Activated T-helper 1 cell treated with anti-CD3 and anti-CD28 coated beads, Interleukin-12 subunit alpha, Interleukin-12 subunit beta, Interleukin-2, Interleukin-4 antibody, amounts not matched to agents 30 ng/mL and 10 ng/mL and 1 ng/mL, durations not matched to agents 14 hours and 24 hours and 36 hours (primary cell): ENCODE data around the gene SPDYE3. TPM values are rescaled to one million over a fixed set of nuclear protein-coding genes. Genes with fewer than 3 reads are reported as not detected.
A peak's percentile ranks its signal among the peaks of the same experiment; 100 is the strongest.
"Not testable (repeated sequence)": the region's sequence is repeated elsewhere in the genome, so short reads cannot be mapped to it uniquely, and the experiment has no call there.

Experiments used
- DNase-seq: peaks from one replicate; pipeline ENCODE4 v3.0.0; 2021; ENCODE audit warnings: low spot score
- H3K27ac Mint-ChIP-seq: one replicate; pipeline ENCODE4 v1.8.0; 2021; ENCODE audit warnings: mild to moderate bottlenecking, mixed read lengths
- H3K27me3 Mint-ChIP-seq: one replicate; pipeline ENCODE4 v1.8.0; 2022; ENCODE audit warnings: mild to moderate bottlenecking, moderate library complexity, mixed read lengths; ENCODE audit not compliant: insufficient read depth
- H3K36me3 Mint-ChIP-seq: one replicate; pipeline ENCODE4 v1.8.0; 2021; ENCODE audit warnings: low read depth, mixed read lengths
- H3K4me1 Mint-ChIP-seq: one replicate; pipeline ENCODE4 v1.8.0; 2021; ENCODE audit warnings: low read depth, mixed read lengths
- H3K4me3 Mint-ChIP-seq: one replicate; pipeline ENCODE4 v1.8.0; 2021; ENCODE audit warnings: mild to moderate bottlenecking, moderate library complexity, mixed read lengths
- H3K9me3 Mint-ChIP-seq: one replicate; pipeline ENCODE4 v1.8.0; 2021; ENCODE audit warnings: mixed read lengths
- intact Hi-C: fragments of 100-400 bp; cut with micrococcal nuclease; formaldehyde crosslinking; loops from one replicate; pipeline ENCODE4 v1.15.1; 2024
- total RNA-seq: library from RNA; stranded (reverse); gene quantifications from 2 replicates; pipeline ENCODE4 v1.2.3, GENCODE V29; 2022

The SPDYE3 gene
- total RNA-seq, 1 donor from 2014 or later, result not detected

DNA sequence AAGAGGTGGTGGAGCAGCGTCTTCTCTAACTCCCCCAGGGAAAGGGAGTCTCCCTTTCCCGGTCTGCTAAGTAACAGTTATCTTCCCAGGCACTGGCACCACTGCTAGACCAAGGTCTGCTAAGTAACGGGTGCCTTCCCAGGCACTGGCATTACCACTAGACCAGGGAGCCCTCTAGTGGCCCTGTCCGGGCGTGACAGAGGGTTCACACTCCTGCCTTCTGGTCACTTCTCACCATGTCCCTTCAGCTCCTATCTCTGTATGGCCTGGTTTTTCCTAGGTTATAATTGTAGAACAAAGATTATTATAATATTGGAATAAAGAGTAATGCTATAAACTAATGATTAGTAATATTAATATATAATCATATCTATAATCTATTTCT, 37.8 kb downstream of the SPDYE3 start:
- peak; percentile 68 for DNase-seq
- Mint-ChIP-seq H3K4me3 (peak overlapping the region; percentile 60), H3K36me3 (peaks cover 39% of the 10 kb centered on the region), H3K4me1 (peaks cover 35% of the 10 kb centered on the region), H3K27ac (peak overlapping the region; percentile 90)
- intact Hi-C loops, result loop anchor here (2.0 kb wide), 4 partner anchors 52 to 212 kb away; no protein-coding TSS in a partner anchor
- H3K9me3 Mint-ChIP-seq, H3K27me3 Mint-ChIP-seq: not testable (repeated sequence)

DNA sequence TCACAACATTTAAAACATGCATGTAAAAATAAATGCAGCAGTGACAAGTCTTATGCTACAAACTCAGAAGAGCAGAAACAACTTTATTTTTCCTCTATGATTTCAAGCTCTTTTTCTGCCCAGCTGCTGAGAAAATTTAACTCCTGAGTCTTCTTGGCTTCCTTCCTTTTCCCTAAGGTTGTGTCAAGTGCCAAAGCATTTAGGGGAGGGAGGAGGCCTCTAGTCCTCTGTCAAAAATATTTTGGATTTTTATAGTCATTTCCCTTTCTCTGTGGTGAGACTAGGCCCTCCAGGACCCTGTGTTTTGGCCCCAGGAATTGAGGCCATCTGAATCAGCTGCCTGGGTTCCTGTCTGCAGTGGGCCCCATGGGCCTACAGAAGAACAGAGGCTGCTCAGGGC, 39.4 kb downstream of the SPDYE3 start:
- H3K4me1 Mint-ChIP-seq, result peaks cover 40% of the 10 kb centered on the region
- no peak overlapping the region for H3K4me3 Mint-ChIP-seq
- H3K9me3 Mint-ChIP-seq, result no peaks in the 10 kb centered on the region
- peaks cover 49% of the 10 kb centered on the region for H3K36me3 Mint-ChIP-seq
- H3K27ac Mint-ChIP-seq, result peak overlapping the region; percentile 55
- intact Hi-C loops, result no loop called here
- no peaks in the 10 kb centered on the region for H3K27me3 Mint-ChIP-seq
- no peak for DNase-seq

DNA sequence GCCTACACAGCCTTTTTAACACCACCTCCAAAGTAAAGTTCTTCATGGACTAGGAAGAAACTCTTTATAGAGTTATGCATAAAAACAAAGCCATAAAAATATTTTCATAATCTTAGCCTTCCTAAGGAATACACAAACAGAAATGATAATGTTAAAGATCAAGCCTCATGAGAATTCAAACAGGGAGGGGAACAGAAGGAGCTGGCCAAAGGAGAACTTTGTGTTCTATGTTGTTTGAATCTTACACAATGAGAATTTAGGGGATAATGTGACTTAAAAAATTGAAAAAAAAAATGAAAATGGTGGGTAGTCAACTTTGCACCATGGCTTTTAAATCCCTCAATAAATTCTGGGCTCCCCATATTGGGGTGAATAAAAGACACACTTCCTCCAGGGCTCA, 41.3 kb downstream of the SPDYE3 start:
- Mint-ChIP-seq H3K4me1 (peaks cover 38% of the 10 kb centered on the region), H3K36me3 (peaks cover 46% of the 10 kb centered on the region)

DNA sequence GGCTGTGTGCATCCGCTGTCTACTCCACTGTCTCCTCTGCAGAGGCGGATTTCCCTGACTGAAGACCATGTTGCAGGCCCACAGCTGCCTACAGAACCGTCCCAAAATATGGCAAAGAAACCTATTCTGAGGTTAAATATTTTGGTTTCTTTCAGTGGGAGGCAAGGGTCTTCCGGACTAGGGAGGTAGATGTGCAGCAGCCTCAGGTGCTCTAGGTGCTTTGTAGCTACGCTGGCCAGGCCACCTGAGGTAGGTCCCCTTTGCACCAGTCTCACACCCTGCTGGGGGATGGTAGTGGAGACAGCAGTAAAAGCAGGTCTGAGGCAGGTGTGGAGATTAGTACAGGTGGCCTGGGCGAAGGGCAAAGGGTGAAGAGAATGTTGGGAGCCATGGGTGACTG, 42.3 kb downstream of the SPDYE3 start:
- H3K4me1 Mint-ChIP-seq, result peaks cover 33% of the 10 kb centered on the region
- no peaks in the 10 kb centered on the region for H3K9me3 Mint-ChIP-seq
- H3K27ac Mint-ChIP-seq, result no peak overlapping the region
- DNase-seq, result no peak
- intact Hi-C loops, result no loop called here
- H3K27me3 Mint-ChIP-seq, result no peaks in the 10 kb centered on the region
- H3K36me3 Mint-ChIP-seq, result peaks cover 45% of the 10 kb centered on the region
- H3K4me3 Mint-ChIP-seq, result no peak overlapping the region

More for the DNA sequence above, 41.3 kb downstream of the SPDYE3 start:
- Mint-ChIP-seq H3K27me3 (no peaks in the 10 kb centered on the region), H3K4me3 (no peak overlapping the region), H3K9me3 (no peaks in the 10 kb centered on the region), H3K27ac (no peak overlapping the region)
- intact Hi-C loops, result no loop called here
- no peak for DNase-seq

DNA sequence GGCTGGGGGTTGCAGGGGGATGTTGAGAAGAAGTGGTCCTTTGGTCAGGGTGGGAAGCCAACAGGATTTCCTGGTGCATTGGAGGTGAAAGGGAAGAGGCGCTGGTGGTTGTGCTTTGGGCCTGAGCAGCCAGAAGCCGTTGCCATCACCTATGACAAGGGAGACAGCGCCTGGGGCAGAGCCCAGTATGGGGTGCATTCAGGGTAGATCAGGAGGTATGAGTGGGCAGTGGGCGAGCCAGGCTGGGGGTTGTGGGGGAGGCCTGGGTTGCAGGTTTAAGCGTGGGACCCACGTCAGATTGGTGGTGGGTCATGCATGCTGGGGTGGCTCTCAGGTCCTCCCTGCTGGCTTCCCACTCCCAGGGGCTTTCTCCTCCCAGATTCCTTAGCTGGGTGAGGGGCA, 44.2 kb downstream of the SPDYE3 start:
- Mint-ChIP-seq H3K4me3 (peak overlapping the region; percentile 42), H3K27ac (peak overlapping the region; percentile 68), H3K9me3 (no peaks in the 10 kb centered on the region), H3K36me3 (peaks cover 47% of the 10 kb centered on the region), H3K27me3 (no peaks in the 10 kb centered on the region), H3K4me1 (peaks cover 27% of the 10 kb centered on the region)
- intact Hi-C loops, result no loop called here
- DNase-seq, result no peak

DNA sequence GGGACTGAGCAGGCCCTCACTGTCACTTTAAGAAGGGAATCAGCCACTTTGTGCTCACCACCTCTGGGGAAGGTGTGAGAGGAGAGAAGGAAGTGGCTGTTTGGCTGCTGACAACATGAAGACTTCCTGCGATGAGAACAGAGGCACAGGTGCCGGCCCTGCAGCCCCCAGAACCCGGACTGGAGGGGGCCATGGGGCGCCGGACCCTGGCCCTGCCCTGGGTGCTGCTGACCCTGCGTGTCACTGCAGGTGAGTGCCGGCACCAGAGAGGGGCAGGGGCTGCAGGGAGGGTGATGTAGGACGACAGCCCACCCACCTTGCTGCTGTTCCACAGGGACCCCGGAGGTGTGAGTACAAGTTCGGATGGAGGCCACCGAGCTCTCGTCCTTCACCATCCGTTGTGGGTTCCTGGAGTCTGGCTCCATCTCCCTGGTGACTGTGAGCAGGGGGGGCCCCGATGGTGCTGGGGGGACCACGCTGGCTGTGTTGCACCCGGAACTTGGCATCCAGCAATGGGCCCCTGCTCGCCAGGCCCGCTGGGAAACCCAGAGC, 44.8 kb downstream of the SPDYE3 start:
- intact Hi-C loops, H3K4me3 Mint-ChIP-seq, H3K9me3 Mint-ChIP-seq, H3K27me3 Mint-ChIP-seq, H3K27ac Mint-ChIP-seq, DNase-seq: not testable (repeated sequence)
- Mint-ChIP-seq H3K4me1 (peaks cover 27% of the 10 kb centered on the region), H3K36me3 (peaks cover 41% of the 10 kb centered on the region)

DNA sequence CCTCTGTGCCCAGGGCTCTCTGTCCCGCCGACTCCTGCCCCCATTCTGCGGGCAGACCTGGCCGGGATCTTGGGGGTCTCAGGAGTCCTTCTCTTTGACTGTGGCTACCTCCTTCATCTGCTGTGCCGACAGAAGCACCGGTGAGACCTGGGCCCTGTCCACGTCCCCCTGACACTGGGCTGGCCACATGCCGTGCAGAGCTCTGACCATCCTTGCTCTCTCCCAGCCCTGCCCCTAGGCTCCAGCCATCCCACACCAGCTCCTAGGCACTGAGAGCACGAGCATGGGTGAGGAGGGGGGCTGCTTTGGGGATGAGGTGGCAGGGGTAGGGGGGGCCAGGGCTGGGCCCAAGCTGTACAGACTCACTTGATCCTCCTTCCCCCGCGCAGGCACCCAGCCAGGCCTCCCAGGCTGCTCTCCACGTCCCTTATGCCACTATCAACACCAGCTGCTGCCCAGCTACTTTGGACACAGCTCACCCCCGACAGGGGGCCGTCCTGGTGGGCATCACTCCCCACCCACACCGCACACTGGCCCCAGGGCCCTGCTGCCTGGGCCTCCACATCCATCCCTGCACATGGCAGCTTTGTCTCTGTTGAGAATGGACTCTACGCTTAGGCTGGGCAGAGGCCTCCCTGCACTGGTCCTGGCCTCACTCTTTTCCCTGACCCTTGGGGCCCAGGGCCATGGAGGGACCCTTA, 45.6 kb downstream of the SPDYE3 start:
- peaks cover 38% of the 10 kb centered on the region for H3K36me3 Mint-ChIP-seq
- H3K4me1 Mint-ChIP-seq, result peaks cover 27% of the 10 kb centered on the region
- no peak for DNase-seq
- peak overlapping the region; percentile 80 for H3K27ac Mint-ChIP-seq
- intact Hi-C loops, result no loop called here
- no peaks in the 10 kb centered on the region for H3K27me3 Mint-ChIP-seq
- H3K9me3 Mint-ChIP-seq, result no peaks in the 10 kb centered on the region
- H3K4me3 Mint-ChIP-seq, result no peak overlapping the region

DNA sequence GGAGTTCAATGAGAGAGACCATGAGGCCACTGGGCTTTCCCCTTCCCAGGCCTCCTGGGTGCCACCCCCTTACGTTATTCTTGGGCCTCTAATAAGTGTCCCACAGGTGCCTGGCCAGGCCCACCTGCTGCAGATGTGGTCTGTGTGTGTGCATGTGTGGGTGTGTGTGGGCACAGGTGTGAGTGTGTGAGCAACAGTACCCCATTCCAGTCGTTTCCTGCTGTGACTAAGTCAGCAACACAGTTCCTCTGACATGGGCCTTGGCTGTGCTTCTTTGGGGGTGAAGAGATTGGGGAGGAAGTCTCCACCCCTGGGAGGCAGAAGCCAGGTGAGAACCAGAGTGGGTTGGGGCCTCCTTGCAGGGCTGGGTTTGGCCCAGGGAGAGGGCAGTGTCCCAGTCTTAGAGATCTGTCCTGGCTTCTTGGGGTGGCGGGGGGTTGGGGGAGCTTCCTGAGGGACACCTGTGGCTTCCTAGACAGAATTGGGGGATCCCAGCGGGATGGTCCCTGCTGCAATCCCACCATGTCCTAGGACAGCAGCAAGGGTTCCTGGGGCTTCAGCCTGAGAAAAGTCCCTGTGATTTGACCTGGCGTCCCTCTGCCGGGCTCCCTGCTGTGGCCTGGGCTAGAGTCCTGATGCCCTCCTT, 46.3 kb downstream of the SPDYE3 start:
- Mint-ChIP-seq H3K36me3 (peaks cover 34% of the 10 kb centered on the region), H3K27me3 (no peaks in the 10 kb centered on the region), H3K4me1 (peaks cover 27% of the 10 kb centered on the region), H3K4me3 (no peak overlapping the region), H3K27ac (peak overlapping the region; percentile 80), H3K9me3 (no peaks in the 10 kb centered on the region)
- DNase-seq, result no peak
- intact Hi-C loops, result no loop called here

DNA sequence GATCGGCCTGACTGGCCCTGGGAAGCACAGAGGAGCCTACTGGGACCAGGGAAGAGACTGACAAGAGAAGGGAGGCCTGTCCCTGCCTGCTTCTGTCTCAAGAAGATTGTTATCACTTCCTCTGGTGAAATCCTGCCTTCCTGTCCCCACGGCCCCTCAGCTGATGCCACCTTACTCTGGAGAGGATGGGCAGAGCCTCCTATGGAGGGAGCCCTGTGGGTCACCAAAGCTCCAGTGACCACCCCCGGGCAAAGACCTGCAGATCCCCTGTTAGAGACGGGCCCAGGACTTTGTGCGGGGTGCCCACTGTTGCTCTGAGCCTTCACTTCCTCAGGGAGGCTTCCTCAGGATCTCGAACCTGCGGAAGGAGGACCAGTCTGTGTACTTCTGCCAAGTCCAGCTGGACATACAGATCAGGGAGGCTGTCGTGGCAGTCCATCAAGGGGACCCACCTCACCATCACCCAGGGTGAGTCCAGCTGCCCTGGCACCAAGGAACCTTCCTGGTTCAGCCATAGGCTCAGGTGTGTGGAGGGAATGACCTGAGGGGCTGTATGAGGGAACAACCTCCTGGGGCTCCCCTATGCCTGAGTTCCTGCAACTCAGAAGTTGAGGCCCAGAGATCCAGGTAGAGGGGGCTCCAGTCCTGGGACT, 49.0 kb downstream of the SPDYE3 start:
- intact Hi-C loops, result no loop called here
- H3K36me3 Mint-ChIP-seq, result peaks cover 31% of the 10 kb centered on the region
- no peak overlapping the region for H3K27ac Mint-ChIP-seq

DNA sequence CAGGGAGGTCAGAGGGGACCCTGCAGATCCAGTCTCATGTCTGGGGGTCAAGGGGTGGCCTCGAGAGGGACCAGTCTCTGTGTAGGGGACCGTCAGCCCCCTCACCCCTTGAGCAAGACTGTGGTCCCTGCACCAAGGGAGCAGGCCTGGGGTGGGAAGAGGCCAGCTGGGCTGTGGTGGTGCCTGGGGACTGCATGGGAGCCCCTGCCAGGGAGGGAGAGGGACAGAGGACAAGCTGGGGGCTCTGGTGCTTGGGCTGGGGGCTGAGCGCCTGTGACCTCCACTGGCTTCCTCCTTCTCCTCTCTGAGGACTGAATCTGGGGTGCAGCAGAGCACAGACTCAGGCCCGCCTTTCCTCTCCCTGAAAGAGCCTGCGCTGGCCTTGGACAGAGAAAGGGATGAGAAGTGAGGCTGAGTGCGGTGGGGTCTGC, 49.6 kb downstream of the SPDYE3 start:
- no peak overlapping the region for H3K4me3 Mint-ChIP-seq
- no peak for DNase-seq
- H3K27ac Mint-ChIP-seq, result no peak overlapping the region
- intact Hi-C loops, result no loop called here
- H3K4me1 Mint-ChIP-seq, result peaks cover 14% of the 10 kb centered on the region
- H3K9me3 Mint-ChIP-seq, result no peaks in the 10 kb centered on the region
- H3K27me3 Mint-ChIP-seq, result no peaks in the 10 kb centered on the region
- H3K36me3 Mint-ChIP-seq, result peaks cover 33% of the 10 kb centered on the region

More for the DNA sequence above, 49.0 kb downstream of the SPDYE3 start:
- H3K4me3 Mint-ChIP-seq, result no peak overlapping the region
- H3K4me1 Mint-ChIP-seq, result peaks cover 16% of the 10 kb centered on the region
- H3K9me3 Mint-ChIP-seq, result no peaks in the 10 kb centered on the region
- H3K27me3 Mint-ChIP-seq, result no peaks in the 10 kb centered on the region
- no peak for DNase-seq

DNA sequence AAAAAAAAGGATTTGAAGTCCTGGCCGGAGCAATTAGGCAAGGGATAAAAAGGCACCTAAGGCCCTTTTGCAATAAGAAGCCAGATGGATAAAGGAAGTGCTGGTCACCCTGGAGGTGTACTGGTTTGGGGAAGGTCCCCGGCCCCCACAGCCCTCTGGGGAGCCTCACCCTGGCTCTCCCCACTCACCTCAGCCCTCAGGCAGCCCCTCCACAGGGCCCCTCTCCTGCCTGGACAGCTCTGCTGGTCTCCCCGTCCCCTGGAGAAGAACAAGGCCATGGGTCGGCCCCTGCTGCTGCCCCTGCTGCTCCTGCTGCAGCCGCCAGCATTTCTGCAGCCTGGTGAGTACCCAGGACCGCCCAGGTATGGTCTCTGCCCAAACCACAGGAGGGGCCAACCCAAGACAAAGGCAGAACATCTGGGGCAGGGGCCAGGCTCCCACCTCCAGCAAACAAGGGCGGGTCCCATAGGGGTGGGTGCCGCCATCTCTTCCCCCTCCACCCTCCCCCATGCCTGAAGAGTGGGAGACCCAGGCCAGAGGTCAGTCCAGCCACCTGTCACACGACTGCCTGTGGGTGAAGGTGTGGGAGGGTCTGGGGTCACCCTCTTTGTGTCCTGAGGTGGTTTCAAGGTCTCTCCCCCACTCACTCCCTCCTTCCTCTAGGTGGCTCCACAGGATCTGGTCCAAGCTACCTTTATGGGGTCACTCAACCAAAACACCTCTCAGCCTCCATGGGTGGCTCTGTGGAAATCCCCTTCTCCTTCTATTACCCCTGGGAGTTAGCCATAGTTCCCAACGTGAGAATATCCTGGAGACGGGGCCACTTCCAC, 50.7 kb downstream of the SPDYE3 start, which contains the start of gene PILRB:
Gene PILRB, plus strand, starts transcription at position 91 of the 830 bp plus-strand sequence. Its CDS starts 186 bp downstream, at position 277.
- H3K36me3 Mint-ChIP-seq, result peaks cover 38% of the 10 kb centered on the region
- H3K4me3 Mint-ChIP-seq, result no peak within 1 kb of the TSS

DNA sequence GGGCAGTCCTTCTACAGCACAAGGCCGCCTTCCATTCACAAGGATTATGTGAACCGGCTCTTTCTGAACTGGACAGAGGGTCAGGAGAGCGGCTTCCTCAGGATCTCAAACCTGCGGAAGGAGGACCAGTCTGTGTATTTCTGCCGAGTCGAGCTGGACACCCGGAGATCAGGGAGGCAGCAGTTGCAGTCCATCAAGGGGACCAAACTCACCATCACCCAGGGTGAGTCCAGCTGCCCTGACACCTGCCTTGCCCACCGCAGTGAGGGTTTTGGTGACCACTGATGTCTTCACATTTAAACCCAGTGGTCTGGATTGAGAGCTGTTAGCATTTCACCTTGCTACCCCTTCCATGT, 51.3 kb downstream of the SPDYE3 start:
- H3K4me1 Mint-ChIP-seq, result peaks cover 13% of the 10 kb centered on the region
- intact Hi-C loops, result no loop called here
- H3K36me3 Mint-ChIP-seq, result peaks cover 38% of the 10 kb centered on the region
- no peak overlapping the region for H3K27ac Mint-ChIP-seq
- H3K9me3 Mint-ChIP-seq, result no peaks in the 10 kb centered on the region
- no peaks in the 10 kb centered on the region for H3K27me3 Mint-ChIP-seq
- DNase-seq, result no peak
- no peak overlapping the region for H3K4me3 Mint-ChIP-seq

More for the DNA sequence above, 50.7 kb downstream of the SPDYE3 start, which contains the start of gene PILRB:
- intact Hi-C loops, result no loop called here
- Mint-ChIP-seq H3K9me3 (no peaks in the 10 kb centered on the region), H3K27me3 (no peaks in the 10 kb centered on the region), H3K4me1 (peaks cover 14% of the 10 kb centered on the region), H3K27ac (no peak within 1 kb of the TSS)
- no peak for DNase-seq
